Immature natural killer cell (primary cell): ENCODE results near the gene LRRC38. TPM values are rescaled to one million over a fixed set of nuclear protein-coding genes. Genes with fewer than 3 reads are reported as not detected.
"Not testable (repeated sequence)": the region's sequence is repeated elsewhere in the genome, so short reads cannot be mapped to it uniquely, and the experiment has no call there.

Source experiments
- DNase-seq, 3 donors: peaks; one replicate each; pipeline ENCODE4 v3.0.0; 2022; ENCODE audit warnings: mixed read lengths in 1 of 3
- H3K27ac Mint-ChIP-seq, 6 donors: one replicate each; pipeline ENCODE4 v1.8.0; 2020; ENCODE audit warnings: mixed read lengths in 6 of 6, mild to moderate bottlenecking in 5 of 6, inconsistent platforms in 4 of 6, moderate library complexity in 3 of 6
- H3K27me3 Mint-ChIP-seq, 3 donors: one replicate each; pipeline ENCODE4 v1.8.0; 2020 to 2021; ENCODE audit warnings: low read depth in 3 of 3, mild to moderate bottlenecking in 3 of 3, mixed read lengths in 3 of 3, moderate library complexity in 3 of 3, inconsistent platforms in 1 of 3
- H3K36me3 Mint-ChIP-seq, 3 donors: one replicate each; pipeline ENCODE4 v1.8.0; 2020; ENCODE audit warnings: mixed read lengths in 3 of 3, inconsistent platforms in 2 of 3, mild to moderate bottlenecking in 2 of 3
- H3K4me1 Mint-ChIP-seq, 2 donors: one replicate each; pipeline ENCODE4 v1.8.0; 2020; ENCODE audit warnings: inconsistent platforms in 2 of 2, mild to moderate bottlenecking in 2 of 2, mixed read lengths in 2 of 2, moderate library complexity in 1 of 2
- H3K4me3 Mint-ChIP-seq, 5 donors: one replicate each; pipeline ENCODE4 v1.8.0; 2020; ENCODE audit warnings: mild to moderate bottlenecking in 5 of 5, mixed read lengths in 5 of 5, inconsistent platforms in 3 of 5, moderate library complexity in 3 of 5
- H3K9me3 Mint-ChIP-seq, 6 donors: one replicate each; pipeline ENCODE4 v1.8.0; 2020; ENCODE audit warnings: mild to moderate bottlenecking in 6 of 6, mixed read lengths in 6 of 6, inconsistent platforms in 4 of 6, moderate library complexity in 3 of 6
- polyA plus RNA-seq, 3 donors: library from polyadenylated mRNA; unstranded; fragments of 300-500 nt; fragmentation: Illumina TruSeq; gene quantifications; one replicate each; pipeline ENCODE4 v1.2.3, GENCODE V29; 2021

Gene LRRC38
- not detected for polyA plus RNA-seq

DNA sequence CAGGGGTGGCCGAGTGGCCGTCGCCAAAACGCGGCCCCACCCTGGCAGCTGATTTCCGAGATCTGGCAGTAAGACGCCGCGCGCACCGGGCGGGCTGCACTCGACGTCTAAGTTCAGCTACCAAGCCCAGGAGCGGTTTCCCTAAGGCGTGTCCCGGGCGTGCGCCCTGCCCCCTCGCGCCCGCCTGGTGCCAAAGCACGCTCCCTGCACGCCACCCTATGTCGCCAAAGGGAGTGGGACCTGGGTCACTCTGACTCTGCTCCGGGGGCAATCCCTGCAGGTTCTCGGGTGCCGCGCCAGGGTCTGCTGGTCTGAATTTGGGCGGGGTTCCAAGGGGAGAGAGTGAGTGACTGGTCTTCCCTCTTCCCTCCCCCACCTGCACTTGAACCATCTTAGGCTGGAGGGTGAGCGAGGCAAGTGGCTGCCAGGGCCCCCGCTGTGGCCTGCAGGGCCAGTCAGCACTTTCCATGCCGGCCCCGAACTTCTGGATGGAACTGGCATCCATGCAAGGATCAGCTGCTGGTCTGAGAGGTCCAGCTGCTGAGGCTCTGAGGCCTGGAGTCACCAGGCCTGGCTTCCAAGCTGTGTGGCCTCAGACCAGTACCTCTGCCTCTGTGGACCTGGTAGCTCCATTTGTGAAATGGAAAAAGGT lies at the start of gene LRRC38:
LRRC38 (minus strand) TSS at position 109 of the 652 bp plus-strand sequence. CDS start 410 bp downstream, outside the sequence.
- H3K4me1 Mint-ChIP-seq: no peaks in the 10 kb centered on the region
- H3K36me3 Mint-ChIP-seq: no peaks in the 10 kb centered on the region
- H3K9me3 Mint-ChIP-seq: no peaks in the 10 kb centered on the region
- peaks cover 5 to 29% (median 20%) of the 10 kb centered on the region in 3 donors for H3K27me3 Mint-ChIP-seq
- H3K27ac Mint-ChIP-seq: no peak within 1 kb of the TSS
- DNase-seq: no peak
- H3K4me3 Mint-ChIP-seq: no peak within 1 kb of the TSS

DNA sequence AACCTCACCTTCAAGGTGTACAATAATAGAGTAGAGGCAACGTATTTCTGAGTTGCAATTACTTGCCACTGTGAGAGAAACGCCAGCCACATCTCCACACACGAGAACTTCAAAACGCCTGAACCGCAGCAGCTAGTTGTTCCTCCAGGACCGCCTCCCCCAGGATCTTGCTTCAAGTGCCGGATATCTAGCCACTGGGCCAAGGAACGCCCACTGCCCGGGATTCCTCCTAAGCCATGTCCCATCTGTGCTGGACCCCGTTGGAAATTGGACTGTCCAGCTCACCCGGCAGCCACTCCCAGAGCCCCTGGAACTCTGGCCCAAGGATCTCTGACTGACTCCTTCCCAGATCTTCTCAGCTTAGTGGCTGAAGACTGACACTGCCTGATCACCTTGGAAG lies 49.2 kb upstream of the LRRC38 start:
- H3K4me3 Mint-ChIP-seq, DNase-seq, H3K27me3 Mint-ChIP-seq, H3K4me1 Mint-ChIP-seq, H3K27ac Mint-ChIP-seq, H3K9me3 Mint-ChIP-seq, H3K36me3 Mint-ChIP-seq: not testable (repeated sequence)

GRCh38 chr1:13560541-13560940 lies 46.7 kb upstream of the LRRC38 start:
- no peak overlapping the region for H3K4me3 Mint-ChIP-seq
- DNase-seq: no peak
- no peaks in the 10 kb centered on the region for H3K9me3 Mint-ChIP-seq
- H3K4me1 Mint-ChIP-seq: no peaks in the 10 kb centered on the region
- no peak overlapping the region for H3K27ac Mint-ChIP-seq
- H3K27me3 Mint-ChIP-seq: peaks cover 0 to 3% (median 2%) of the 10 kb centered on the region in 3 donors
- H3K36me3 Mint-ChIP-seq: no peaks in the 10 kb centered on the region

GRCh38 chr1:13556224-13556764 lies 42.5 kb upstream of the LRRC38 start:
- Mint-ChIP-seq H3K9me3 (no peaks in the 10 kb centered on the region), H3K27me3 (peaks cover 0 to 2% (median 0%) of the 10 kb centered on the region in 3 donors), H3K4me1 (no peaks in the 10 kb centered on the region), H3K27ac (no peak overlapping the region), H3K36me3 (no peaks in the 10 kb centered on the region), H3K4me3 (no peak overlapping the region)
- DNase-seq: no peak

DNA sequence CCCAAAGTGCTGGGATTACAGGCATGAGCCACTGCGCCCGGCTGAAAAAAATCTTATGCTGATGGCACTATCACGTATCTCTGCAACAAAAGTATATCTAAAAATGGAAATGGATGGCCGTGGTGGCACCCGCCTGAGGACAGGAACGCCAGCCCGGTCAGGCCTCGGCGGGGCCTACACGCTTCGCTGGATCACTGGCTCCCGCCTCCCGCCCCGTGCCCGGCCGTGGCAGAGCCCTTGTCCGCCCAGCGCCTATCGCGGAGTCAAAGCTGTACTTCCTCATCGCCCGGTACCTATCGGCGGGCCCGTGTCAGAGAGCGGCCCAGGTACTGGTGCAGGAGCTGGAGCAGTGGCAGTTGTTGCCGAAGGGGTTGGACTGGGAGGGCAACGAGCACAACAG lies 41.0 kb upstream of the LRRC38 start:
- Mint-ChIP-seq H3K4me1 (no peaks in the 10 kb centered on the region), H3K36me3 (no peaks in the 10 kb centered on the region), H3K27ac (no peak overlapping the region), H3K27me3 (peaks cover 0 to 2% (median 0%) of the 10 kb centered on the region in 3 donors), H3K9me3 (no peaks in the 10 kb centered on the region), H3K4me3 (no peak overlapping the region)
- no peak for DNase-seq

GRCh38 chr1:13550663-13551062 lies 36.9 kb upstream of the LRRC38 start:
- no peak for DNase-seq
- Mint-ChIP-seq H3K27ac (no peak overlapping the region), H3K27me3 (peaks cover 0 to 8% (median 1%) of the 10 kb centered on the region in 3 donors), H3K4me1 (no peaks in the 10 kb centered on the region), H3K36me3 (no peaks in the 10 kb centered on the region), H3K4me3 (no peak overlapping the region), H3K9me3 (no peaks in the 10 kb centered on the region)

DNA sequence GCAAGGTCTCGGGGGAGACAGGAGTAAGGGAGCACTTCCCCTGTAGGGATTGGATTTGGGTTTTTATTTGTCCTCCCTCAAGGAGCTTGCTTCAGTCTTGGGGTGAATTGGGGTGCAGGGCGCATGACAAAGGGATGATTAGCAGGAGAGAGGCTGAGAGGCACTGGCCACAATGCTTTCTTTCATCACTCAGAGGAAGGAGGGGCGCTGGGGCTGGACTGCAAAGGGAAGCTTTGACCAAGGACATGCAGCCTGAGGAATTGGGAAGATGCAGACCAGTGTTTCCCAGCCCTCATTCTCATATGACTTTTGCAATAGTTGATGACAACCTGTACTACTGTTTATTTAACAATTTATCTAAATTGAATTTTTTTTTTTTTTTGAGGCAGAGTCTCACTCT lies 35.7 kb upstream of the LRRC38 start:
- no peak for DNase-seq
- no peak overlapping the region for H3K4me3 Mint-ChIP-seq
- no peaks in the 10 kb centered on the region for H3K4me1 Mint-ChIP-seq
- H3K9me3 Mint-ChIP-seq: no peaks in the 10 kb centered on the region
- peaks cover 1 to 11% (median 2%) of the 10 kb centered on the region in 3 donors for H3K27me3 Mint-ChIP-seq
- no peak overlapping the region for H3K27ac Mint-ChIP-seq
- no peaks in the 10 kb centered on the region for H3K36me3 Mint-ChIP-seq

- no peak for DNase-seq
- H3K4me1 Mint-ChIP-seq: no peaks in the 10 kb centered on the region
- H3K36me3 Mint-ChIP-seq: no peaks in the 10 kb centered on the region
- H3K27me3 Mint-ChIP-seq: peaks cover 1 to 12% (median 2%) of the 10 kb centered on the region in 3 donors
- H3K4me3 Mint-ChIP-seq: no peak overlapping the region
- no peak overlapping the region for H3K27ac Mint-ChIP-seq
- no peaks in the 10 kb centered on the region for H3K9me3 Mint-ChIP-seq
Observed at GRCh38 chr1:13549021-13549420, 35.2 kb upstream of the LRRC38 start.

DNA sequence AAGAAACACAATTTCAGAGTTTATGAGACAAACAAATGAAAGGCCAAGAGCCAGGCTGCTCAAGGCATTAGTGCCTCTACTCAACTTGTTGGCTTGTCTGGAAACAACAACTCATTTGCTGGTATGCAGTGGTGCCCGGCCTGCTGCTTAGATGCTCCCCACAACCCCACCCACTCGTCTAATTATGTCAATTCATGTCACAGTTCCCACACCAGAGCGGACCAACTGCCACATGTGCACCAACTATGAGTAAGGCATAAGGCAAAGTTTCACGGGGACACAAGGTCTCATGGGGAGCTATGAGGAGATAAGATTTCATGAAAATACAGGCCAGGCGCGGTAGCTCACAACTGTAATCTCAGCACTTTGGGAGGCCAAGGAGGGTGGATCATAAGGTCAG lies 34.5 kb upstream of the LRRC38 start:
- H3K9me3 Mint-ChIP-seq: no peaks in the 10 kb centered on the region

DNA sequence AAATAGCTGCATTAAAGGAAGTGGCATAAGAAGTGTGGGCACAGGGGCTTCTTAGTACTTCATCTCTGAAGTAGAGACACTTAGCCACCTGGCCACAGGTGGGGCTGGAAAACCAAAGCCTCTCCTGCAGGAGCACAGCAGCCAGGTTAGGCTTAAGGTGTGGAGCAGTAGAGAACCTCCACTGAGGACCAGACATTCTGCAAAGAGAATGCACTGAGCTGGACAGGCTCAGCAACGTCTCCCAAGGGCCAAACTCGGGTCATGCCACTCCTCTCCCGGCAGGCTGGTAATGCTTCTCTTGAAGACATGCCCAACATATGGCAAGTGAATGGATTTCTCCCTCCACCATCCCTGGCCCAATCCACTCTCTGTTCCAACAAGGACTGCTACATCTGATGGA lies 33.0 kb upstream of the LRRC38 start:
- no peaks in the 10 kb centered on the region for H3K4me1 Mint-ChIP-seq
- H3K27me3 Mint-ChIP-seq: peaks cover 1 to 10% (median 3%) of the 10 kb centered on the region in 3 donors

More for the DNA sequence above, 34.5 kb upstream of the LRRC38 start:
- Mint-ChIP-seq H3K27me3 (peaks cover 1 to 12% (median 3%) of the 10 kb centered on the region in 3 donors), H3K27ac (no peak overlapping the region), H3K36me3 (no peaks in the 10 kb centered on the region), H3K4me1 (no peaks in the 10 kb centered on the region), H3K4me3 (no peak overlapping the region)
- no peak for DNase-seq

DNA sequence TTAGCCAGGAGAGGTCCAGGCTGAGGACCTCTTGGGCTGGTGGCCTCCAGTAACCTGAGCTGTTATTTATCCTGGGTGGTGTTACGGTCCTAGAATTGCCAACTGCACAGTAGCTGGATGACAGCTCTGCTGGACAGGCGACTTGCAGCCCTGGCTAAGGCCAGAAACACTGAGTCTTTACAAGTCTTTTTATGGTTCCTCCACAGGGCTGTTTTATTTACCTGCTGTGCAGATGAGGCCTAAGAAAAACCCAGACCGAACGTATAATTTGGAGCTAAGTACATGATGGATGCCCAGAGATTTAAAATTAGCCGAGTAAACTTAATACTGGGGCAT lies 30.4 kb upstream of the LRRC38 start:
- H3K9me3 Mint-ChIP-seq: no peaks in the 10 kb centered on the region
- no peak for DNase-seq
- peaks cover under 1 to 17% (median 6%) of the 10 kb centered on the region in 3 donors for H3K27me3 Mint-ChIP-seq
- H3K4me3 Mint-ChIP-seq: no peak overlapping the region
- H3K4me1 Mint-ChIP-seq: no peaks in the 10 kb centered on the region
- H3K36me3 Mint-ChIP-seq: no peaks in the 10 kb centered on the region
- H3K27ac Mint-ChIP-seq: no peak overlapping the region

More for the DNA sequence above, 33.0 kb upstream of the LRRC38 start:
- Mint-ChIP-seq H3K9me3 (no peaks in the 10 kb centered on the region), H3K4me3 (no peak overlapping the region), H3K36me3 (no peaks in the 10 kb centered on the region), H3K27ac (no peak overlapping the region)
- DNase-seq: no peak

DNA sequence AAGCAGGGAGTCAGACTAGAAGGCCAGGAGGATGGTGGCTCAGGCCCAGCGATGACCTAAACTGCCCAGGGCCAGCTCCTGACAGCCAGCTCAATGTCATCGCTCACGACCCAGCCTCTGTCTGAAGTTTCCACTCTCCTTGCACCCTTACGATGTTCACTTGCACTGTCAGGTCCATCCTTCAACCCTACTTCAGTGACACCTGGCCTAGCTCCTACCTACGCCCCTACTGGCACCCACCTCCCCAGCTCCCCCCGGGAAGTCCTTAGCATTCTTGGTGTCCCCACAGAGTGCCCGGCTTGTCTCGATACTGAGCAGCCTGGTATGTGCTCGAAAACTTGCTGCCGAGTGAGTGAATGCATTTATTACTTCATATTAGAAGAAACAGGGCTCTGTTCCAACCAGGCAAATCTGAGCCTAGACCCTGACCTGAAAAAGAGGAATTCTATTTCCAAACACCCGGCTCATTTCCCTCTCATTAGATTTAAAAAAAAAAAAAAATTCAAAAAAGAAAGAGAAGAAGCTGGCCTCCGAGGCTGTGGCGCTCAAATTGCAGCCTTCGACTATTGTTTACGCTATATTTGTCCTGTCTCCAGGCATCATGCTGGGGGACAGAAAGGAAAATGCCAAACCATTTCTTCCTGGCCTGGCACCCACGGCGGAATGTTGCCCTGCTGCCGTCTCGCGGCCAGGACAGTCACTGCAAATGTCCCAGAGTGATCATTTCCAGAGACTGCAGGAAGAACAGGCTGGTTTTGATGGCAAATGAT lies 29.8 kb upstream of the LRRC38 start:
- Mint-ChIP-seq H3K27ac (no peak overlapping the region), H3K36me3 (no peaks in the 10 kb centered on the region), H3K4me1 (no peaks in the 10 kb centered on the region), H3K27me3 (peaks cover 0 to 17% (median 6%) of the 10 kb centered on the region in 3 donors), H3K9me3 (no peaks in the 10 kb centered on the region), H3K4me3 (no peak overlapping the region)
- DNase-seq: no peak

DNA sequence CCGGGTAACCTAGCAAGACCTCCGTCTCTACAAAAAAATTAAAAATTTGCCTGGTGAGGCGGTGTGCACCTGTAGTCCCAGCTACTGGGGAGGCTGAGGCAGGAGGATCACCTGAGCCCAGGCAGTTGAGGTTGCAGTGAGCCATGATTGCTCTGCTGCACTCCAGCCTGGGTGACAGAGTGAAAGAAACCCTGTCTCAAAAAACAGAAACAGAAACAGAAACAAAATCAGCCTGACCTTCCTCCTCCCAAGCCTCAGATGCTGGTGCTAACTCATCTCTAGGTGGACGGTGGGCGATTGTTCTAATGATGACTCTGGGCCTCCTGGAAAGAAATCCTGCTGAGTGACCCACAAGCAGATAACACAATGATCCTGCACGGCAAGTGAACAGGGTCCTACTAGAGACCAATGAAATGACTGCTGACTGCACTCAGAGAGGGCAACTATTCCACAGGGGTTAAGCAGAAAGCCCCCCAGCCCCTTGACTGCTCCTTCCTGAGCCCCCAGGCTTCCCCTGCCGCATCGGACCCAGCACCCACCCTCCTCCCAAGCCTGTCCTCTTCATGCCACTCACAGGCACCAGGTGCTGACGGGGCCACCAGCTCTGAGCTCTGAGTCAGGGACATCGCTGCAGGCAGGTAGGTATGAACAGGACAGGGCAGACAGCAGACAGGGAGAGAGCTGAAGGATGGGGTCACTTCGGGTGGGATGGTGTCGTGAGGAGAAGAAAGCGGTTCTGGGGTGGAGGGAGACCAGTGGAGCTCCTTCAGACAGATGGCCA lies 27.8 kb upstream of the LRRC38 start:
- H3K27me3 Mint-ChIP-seq: peaks cover 0 to 15% (median 6%) of the 10 kb centered on the region in 3 donors
- no peaks in the 10 kb centered on the region for H3K9me3 Mint-ChIP-seq
- no peaks in the 10 kb centered on the region for H3K4me1 Mint-ChIP-seq
- DNase-seq: no peak
- H3K36me3 Mint-ChIP-seq: no peaks in the 10 kb centered on the region
- peak overlapping the region in 1 of 6 donors; percentile 2 for H3K27ac Mint-ChIP-seq
- H3K4me3 Mint-ChIP-seq: no peak overlapping the region

GRCh38 chr1:13540866-13541265 lies 27.1 kb upstream of the LRRC38 start:
- Mint-ChIP-seq H3K27me3 (peaks cover 0 to 15% (median 7%) of the 10 kb centered on the region in 3 donors), H3K27ac (no peak overlapping the region), H3K9me3 (no peaks in the 10 kb centered on the region)

More at GRCh38 chr1:13540866-13541265, 27.1 kb upstream of the LRRC38 start:
- Mint-ChIP-seq H3K36me3 (no peaks in the 10 kb centered on the region), H3K4me1 (no peaks in the 10 kb centered on the region), H3K4me3 (no peak overlapping the region)
- no peak for DNase-seq
